ENCODE results near the gene MPHOSPH10. TPM values are rescaled to one million over a fixed set of nuclear protein-coding genes. Genes with fewer than 3 reads are reported as not detected.
"Not testable (repeated sequence)": the region's sequence is repeated elsewhere in the genome, so short reads cannot be mapped to it uniquely, and the experiment has no call there.

Gene MPHOSPH10
- total and polyA plus RNA-seq, 4 experiments from 2014 or later, result 13.4 to 54.2 (median 41.3) TPM

DNA sequence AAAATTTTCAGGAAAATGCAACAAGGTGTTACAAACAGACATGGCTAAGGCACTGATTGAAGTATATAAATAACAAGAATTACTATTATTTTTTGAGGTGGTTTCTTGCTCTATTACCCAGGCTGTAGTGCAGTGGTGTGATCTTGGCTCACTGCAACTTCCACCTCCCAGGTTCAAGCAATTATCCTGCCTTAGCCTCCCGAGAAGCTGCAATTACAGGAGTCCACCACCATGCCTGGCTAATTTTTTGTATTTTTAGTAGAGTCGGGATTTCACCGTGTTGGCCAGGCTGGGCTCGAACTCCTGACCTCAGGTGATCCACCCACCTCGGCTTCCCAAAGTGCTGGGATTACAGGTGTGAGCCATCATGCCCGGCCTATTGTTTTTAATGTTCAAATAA is 24.0 kb upstream of the MPHOSPH10 start:
- intact Hi-C loops (cut with micrococcal nuclease); H3K27me3 ChIP-seq (ENCODE audit: insufficient read depth, low read length); POLR2A ChIA-PET (ENCODE audit: partially characterized antibody); H3K4me3 Mint-ChIP-seq; H3K27ac ChIP-seq (ENCODE audit: low read depth, low read length); H3K36me3 ChIP-seq (ENCODE audit: insufficient read depth, low read length); H3K4me1 ChIP-seq (ENCODE audit: insufficient read depth, low read length); DNase-seq; H3K9me3 ChIP-seq (ENCODE audit: control insufficient read depth in 1 of 2, low read length in 2 of 2); H3K9me3 Mint-ChIP-seq; H3K4me3 ChIP-seq (ENCODE audit: low read length in 2 of 2); H3K27me3 Mint-ChIP-seq; H3K27ac Mint-ChIP-seq; CTCF ChIA-PET (ENCODE audit: partially characterized antibody); H3K4me1 Mint-ChIP-seq: not testable (repeated sequence)
- H3K36me3 Mint-ChIP-seq, result peaks cover 3 to 17% of the 10 kb centered on the region in 2 donors

DNA sequence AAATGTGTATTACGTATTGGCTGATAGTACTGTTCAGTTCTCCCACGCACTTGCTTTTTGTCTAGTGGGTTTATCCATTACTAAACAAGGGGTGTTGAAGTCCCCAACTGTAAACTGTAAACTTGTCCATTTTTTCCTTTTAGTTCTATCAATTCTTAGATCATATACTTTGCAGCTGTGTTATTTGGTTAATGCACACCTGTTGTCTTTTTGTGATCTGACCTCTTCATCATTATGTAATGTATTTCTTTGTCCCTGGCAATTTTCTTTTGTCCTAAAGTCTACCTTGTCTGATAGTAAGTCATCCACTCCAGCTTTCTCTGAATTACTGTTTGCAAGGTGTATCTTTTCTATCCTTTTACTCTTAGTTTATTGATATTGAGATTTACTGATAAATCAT is 22.3 kb upstream of the MPHOSPH10 start:
- intact Hi-C loops (cut with micrococcal nuclease), result no loop called here
- Histone ChIP-seq H3K27me3 (ENCODE audit: insufficient read depth, low read length) (no peaks in the 10 kb centered on the region), H3K27ac (ENCODE audit: low read depth, low read length) (no peak overlapping the region), H3K9me3 (ENCODE audit: control insufficient read depth in 1 of 2, low read length in 2 of 2) (no peaks in the 10 kb centered on the region), H3K36me3 (ENCODE audit: insufficient read depth, low read length) (no peaks in the 10 kb centered on the region), H3K4me3 (ENCODE audit: low read length in 2 of 2) (no peak overlapping the region), H3K4me1 (ENCODE audit: insufficient read depth, low read length) (no peaks in the 10 kb centered on the region)
- Mint-ChIP-seq H3K27ac (peak overlapping the region in 2 of 7 donors; percentile 0 to 67), H3K27me3 (no peaks in the 10 kb centered on the region), H3K4me3 (no peak overlapping the region), H3K4me1 (no peaks in the 10 kb centered on the region), H3K9me3 (peaks cover 0 to 1% (median 0%) of the 10 kb centered on the region in 8 donors), H3K36me3 (peaks cover 7 to 24% of the 10 kb centered on the region in 2 donors)
- ChIA-PET POLR2A (ENCODE audit: partially characterized antibody) (no interaction called here), CTCF (ENCODE audit: partially characterized antibody) (no interaction called here)
- no peak for DNase-seq

DNA sequence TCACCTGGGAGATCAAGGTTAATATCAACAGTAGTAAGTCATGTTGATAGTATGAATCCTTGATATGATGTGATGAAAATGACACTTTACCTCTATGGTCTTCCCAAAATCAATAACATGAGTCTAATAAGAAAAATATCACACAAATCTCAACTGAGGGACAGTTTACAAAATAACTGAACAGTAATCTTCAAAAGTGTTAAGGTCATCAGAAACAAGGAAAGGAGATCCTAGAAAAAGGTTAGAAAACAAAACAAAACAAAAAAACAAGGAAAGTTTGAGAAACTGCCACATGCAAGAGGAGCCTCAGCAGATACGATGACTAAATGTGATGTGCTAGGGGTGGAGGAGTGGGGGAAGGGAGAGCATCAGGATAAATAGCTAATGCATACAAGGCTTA is 16.6 kb upstream of the MPHOSPH10 start:
- Mint-ChIP-seq H3K4me3 (no peak overlapping the region), H3K9me3 (no peaks in the 10 kb centered on the region), H3K4me1 (peaks cover 0 to 3% (median 0%) of the 10 kb centered on the region in 4 donors), H3K27ac (peak overlapping the region in 3 of 7 donors; percentile 15 to 28 (median 20)), H3K27me3 (no peaks in the 10 kb centered on the region), H3K36me3 (peaks cover 33 to 54% of the 10 kb centered on the region in 2 donors)
- no peak overlapping the region for H3K27ac ChIP-seq (ENCODE audit: low read depth, low read length)
- ChIA-PET CTCF (ENCODE audit: partially characterized antibody) (interaction anchor here (1.0 to 2.0 kb wide), 3 partner anchors 10 to 13 kb away, joined by 3 to 8 read pairs (median 4); no protein-coding TSS in a partner anchor), POLR2A (ENCODE audit: partially characterized antibody) (interaction anchor here (1.5 kb wide), 1 partner anchor 46 kb away, joined by 4 read pairs; the partner anchor contains the start of gene NAGK)
- no peaks in the 10 kb centered on the region for H3K27me3 ChIP-seq (ENCODE audit: insufficient read depth, low read length)
- no peak for DNase-seq
- intact Hi-C loops (cut with micrococcal nuclease), result no loop called here
- no peaks in the 10 kb centered on the region for H3K9me3 ChIP-seq (ENCODE audit: control insufficient read depth in 1 of 2, low read length in 2 of 2)
- H3K4me1 ChIP-seq (ENCODE audit: insufficient read depth, low read length), result no peaks in the 10 kb centered on the region
- no peaks in the 10 kb centered on the region for H3K36me3 ChIP-seq (ENCODE audit: insufficient read depth, low read length)
- H3K4me3 ChIP-seq (ENCODE audit: low read length in 2 of 2), result no peak overlapping the region

DNA sequence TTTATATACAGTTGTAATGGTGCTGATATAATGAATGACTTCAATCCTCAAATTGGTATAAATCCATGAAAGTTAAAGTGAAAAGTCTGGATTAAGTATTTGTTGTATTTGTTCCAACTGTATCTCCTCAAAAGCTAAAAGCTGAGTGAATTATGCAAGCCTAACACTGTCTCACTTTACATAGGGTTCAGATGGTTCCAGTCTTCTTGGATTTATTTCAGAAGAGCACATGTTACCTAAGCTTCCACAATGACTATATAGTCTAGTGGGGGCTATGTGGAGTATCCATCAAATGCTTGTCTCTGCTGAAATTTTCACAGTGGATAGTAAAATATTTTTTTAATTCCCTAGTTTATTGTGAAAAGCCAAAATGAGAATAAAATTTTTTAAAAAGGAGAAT is 13.4 kb upstream of the MPHOSPH10 start:
- H3K9me3 ChIP-seq (ENCODE audit: control insufficient read depth in 1 of 2, low read length in 2 of 2), result no peaks in the 10 kb centered on the region
- intact Hi-C loops (cut with micrococcal nuclease), result no loop called here
- Mint-ChIP-seq H3K4me3 (no peak overlapping the region), H3K36me3 (peaks cover 43 to 56% of the 10 kb centered on the region in 2 donors), H3K9me3 (no peaks in the 10 kb centered on the region), H3K4me1 (peaks cover 0 to 4% (median 3%) of the 10 kb centered on the region in 4 donors), H3K27ac (no peak overlapping the region), H3K27me3 (no peaks in the 10 kb centered on the region)
- DNase-seq, result no peak
- H3K27me3 ChIP-seq (ENCODE audit: insufficient read depth, low read length), result no peaks in the 10 kb centered on the region
- CTCF ChIA-PET (ENCODE audit: partially characterized antibody), result no interaction called here
- H3K4me3 ChIP-seq (ENCODE audit: low read length in 2 of 2), result no peak overlapping the region
- POLR2A ChIA-PET (ENCODE audit: partially characterized antibody), result no interaction called here
- no peak overlapping the region for H3K27ac ChIP-seq (ENCODE audit: low read depth, low read length)
- no peaks in the 10 kb centered on the region for H3K36me3 ChIP-seq (ENCODE audit: insufficient read depth, low read length)
- no peaks in the 10 kb centered on the region for H3K4me1 ChIP-seq (ENCODE audit: insufficient read depth, low read length)

DNA sequence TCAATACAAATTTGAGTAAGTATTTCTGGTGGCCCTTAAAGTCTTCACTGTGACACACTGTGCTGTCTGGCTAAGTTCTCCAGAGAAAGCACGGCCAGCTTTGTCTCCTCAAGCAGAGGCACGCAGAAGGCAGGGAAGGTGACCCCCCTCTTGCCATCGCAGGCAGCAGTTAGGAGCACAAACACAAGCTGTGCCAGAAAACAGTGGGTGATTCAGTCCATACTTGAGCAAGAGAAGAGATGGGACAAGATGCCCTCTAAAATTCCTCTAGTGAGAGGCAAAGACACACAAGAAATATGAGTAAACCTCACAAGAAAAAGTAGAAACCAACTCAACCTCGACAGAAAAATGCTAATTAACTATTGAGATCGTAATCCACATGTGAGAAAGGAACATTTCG is 10.2 kb upstream of the MPHOSPH10 start:
- Mint-ChIP-seq H3K36me3 (peaks cover 31 to 44% of the 10 kb centered on the region in 2 donors), H3K27me3 (no peaks in the 10 kb centered on the region), H3K9me3 (no peaks in the 10 kb centered on the region), H3K4me3 (peak overlapping the region in 1 of 8 donors; percentile 5), H3K27ac (no peak overlapping the region), H3K4me1 (peaks cover 0 to 4% (median under 1%) of the 10 kb centered on the region in 4 donors)
- Histone ChIP-seq H3K4me1 (ENCODE audit: insufficient read depth, low read length) (no peaks in the 10 kb centered on the region), H3K4me3 (ENCODE audit: low read length in 2 of 2) (no peak overlapping the region), H3K9me3 (ENCODE audit: control insufficient read depth in 1 of 2, low read length in 2 of 2) (no peaks in the 10 kb centered on the region), H3K36me3 (ENCODE audit: insufficient read depth, low read length) (no peaks in the 10 kb centered on the region), H3K27ac (ENCODE audit: low read depth, low read length) (no peak overlapping the region), H3K27me3 (ENCODE audit: insufficient read depth, low read length) (no peaks in the 10 kb centered on the region)
- intact Hi-C loops (cut with micrococcal nuclease), result no loop called here
- POLR2A ChIA-PET (ENCODE audit: partially characterized antibody), result no interaction called here
- CTCF ChIA-PET (ENCODE audit: partially characterized antibody), result interaction anchor here (1.6 kb wide), 1 partner anchor 20 kb away, joined by 4 read pairs; no protein-coding TSS in a partner anchor
- DNase-seq, result no peak

DNA sequence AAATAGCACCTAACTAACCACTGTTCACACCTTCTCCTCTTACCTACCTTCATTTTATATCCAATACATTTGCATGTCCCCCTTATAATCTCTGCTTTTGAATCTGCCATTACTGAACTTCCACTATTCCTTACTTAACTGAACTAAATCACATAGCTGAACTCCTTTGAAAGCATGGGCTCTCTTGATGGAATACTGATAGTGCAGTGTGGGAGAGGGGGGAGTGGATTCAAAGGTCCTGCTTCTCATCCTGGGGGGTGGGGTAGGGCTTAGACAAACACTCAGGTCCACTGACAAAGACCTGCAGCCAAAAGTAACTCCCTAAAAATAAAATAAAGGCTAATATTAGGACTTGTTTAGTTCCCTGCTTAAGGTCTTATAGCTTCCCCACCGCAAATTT is 9.0 kb upstream of the MPHOSPH10 start:
- H3K27me3 Mint-ChIP-seq, result no peaks in the 10 kb centered on the region
- no peak for DNase-seq
- CTCF ChIA-PET (ENCODE audit: partially characterized antibody), result interaction anchor here (0.9 kb wide), 1 partner anchor 178 kb away, joined by 3 read pairs; no protein-coding TSS in a partner anchor
- H3K27ac ChIP-seq (ENCODE audit: low read depth, low read length), result no peak overlapping the region
- no peak overlapping the region for H3K4me3 Mint-ChIP-seq
- POLR2A ChIA-PET (ENCODE audit: partially characterized antibody), result interaction anchor here (0.9 to 1.0 kb wide), 2 partner anchors 9 to 53 kb away, joined by 4 to 5 read pairs; partner anchors contain the start of genes MPHOSPH10 and NAGK
- H3K9me3 Mint-ChIP-seq, result no peaks in the 10 kb centered on the region
- no peak overlapping the region for H3K4me3 ChIP-seq (ENCODE audit: low read length in 2 of 2)
- H3K27ac Mint-ChIP-seq, result peak overlapping the region in 1 of 7 donors; percentile 26
- no peaks in the 10 kb centered on the region for H3K4me1 ChIP-seq (ENCODE audit: insufficient read depth, low read length)
- H3K4me1 Mint-ChIP-seq, result peaks cover 0 to 6% (median 2%) of the 10 kb centered on the region in 4 donors
- intact Hi-C loops (cut with micrococcal nuclease), result no loop called here
- H3K36me3 Mint-ChIP-seq, result peaks cover 26 to 43% of the 10 kb centered on the region in 2 donors
- H3K9me3 ChIP-seq (ENCODE audit: control insufficient read depth in 1 of 2, low read length in 2 of 2), result no peaks in the 10 kb centered on the region
- H3K36me3 ChIP-seq (ENCODE audit: insufficient read depth, low read length), result no peaks in the 10 kb centered on the region
- no peaks in the 10 kb centered on the region for H3K27me3 ChIP-seq (ENCODE audit: insufficient read depth, low read length)

DNA sequence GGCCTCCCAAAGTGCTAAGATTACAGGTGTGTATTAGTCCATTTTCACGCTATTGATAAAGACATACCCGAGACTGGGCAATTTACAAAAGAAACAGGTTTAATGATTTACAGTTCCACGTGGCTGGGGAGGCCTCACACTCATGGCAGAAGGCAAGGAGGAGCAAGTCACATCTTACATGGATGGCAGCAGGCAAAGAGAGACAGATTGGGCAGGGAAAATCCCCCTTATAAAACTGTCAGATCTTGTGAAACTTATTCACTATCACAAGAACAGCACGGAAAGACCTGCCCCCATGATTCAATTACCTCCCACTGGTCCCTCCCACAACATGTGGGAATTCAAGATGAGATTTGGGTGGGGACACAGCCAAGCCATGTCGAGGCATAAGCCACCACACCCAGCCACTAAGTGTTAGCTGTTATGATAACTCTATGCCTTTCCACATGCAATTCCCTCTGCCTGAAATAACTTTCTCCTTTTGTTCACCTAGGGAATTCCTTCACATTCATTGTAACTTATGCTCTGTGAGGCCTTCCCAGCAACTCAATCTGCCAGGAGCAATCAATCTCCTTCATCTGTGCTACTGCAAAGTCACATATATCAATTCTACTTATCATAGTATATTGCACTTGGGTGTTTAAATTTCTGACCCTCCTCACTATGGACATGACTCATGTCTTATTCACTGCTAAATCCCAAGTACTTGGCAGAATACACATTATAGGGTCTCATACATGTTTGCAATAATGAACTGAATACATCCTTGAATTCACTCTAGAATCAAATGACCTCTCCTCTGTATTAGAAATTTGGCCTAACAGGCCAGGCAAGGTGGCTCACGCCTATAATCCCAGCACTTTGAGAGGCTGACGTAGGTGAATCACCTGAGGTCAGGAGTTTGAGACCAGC is 7.8 kb upstream of the MPHOSPH10 start:
- Histone ChIP-seq H3K27ac (ENCODE audit: low read depth, low read length) (no peak overlapping the region), H3K27me3 (ENCODE audit: insufficient read depth, low read length) (no peaks in the 10 kb centered on the region), H3K4me3 (ENCODE audit: low read length in 2 of 2) (no peak overlapping the region), H3K9me3 (ENCODE audit: control insufficient read depth in 1 of 2, low read length in 2 of 2) (no peaks in the 10 kb centered on the region), H3K36me3 (ENCODE audit: insufficient read depth, low read length) (no peaks in the 10 kb centered on the region), H3K4me1 (ENCODE audit: insufficient read depth, low read length) (no peaks in the 10 kb centered on the region)
- Mint-ChIP-seq H3K36me3 (peaks cover 23 to 40% of the 10 kb centered on the region in 2 donors), H3K4me3 (no peak overlapping the region), H3K27me3 (no peaks in the 10 kb centered on the region), H3K9me3 (no peaks in the 10 kb centered on the region), H3K4me1 (peaks cover 6 to 9% (median 6%) of the 10 kb centered on the region in 4 donors), H3K27ac (no peak overlapping the region)
- intact Hi-C loops (cut with micrococcal nuclease), result no loop called here
- DNase-seq, result no peak
- ChIA-PET CTCF (ENCODE audit: partially characterized antibody) (no interaction called here), POLR2A (ENCODE audit: partially characterized antibody) (no interaction called here)
